ENCODE results near the gene COL16A1. TPM values are rescaled to one million over a fixed set of nuclear protein-coding genes. Genes with fewer than 3 reads are reported as not detected.
A peak's percentile ranks its signal among the peaks of the same experiment; 100 is the strongest.

Gene COL16A1
- total RNA-seq, 2 experiments from 2014 or later = 0.09 TPM; not detected in 1

GRCh38 chr1:31643976-31644559 is 59.7 kb downstream of the COL16A1 start:
- Mint-ChIP-seq H3K27ac (peak overlapping the region; percentile 100), H3K36me3 (ENCODE audit: low read depth) (peaks cover 2% of the 10 kb centered on the region), H3K4me3 (peak overlapping the region; percentile 95), H3K27me3 (no peaks in the 10 kb centered on the region), H3K4me1 (peaks cover 23% of the 10 kb centered on the region), H3K9me3 (ENCODE audit: low read depth) (no peaks in the 10 kb centered on the region)
- ChIA-PET POLR2A (interaction anchor here (0.6 to 2.0 kb wide), 4 partner anchors 57 to 145 kb away, joined by 3 to 10 read pairs (median 4); no protein-coding TSS in a partner anchor), CTCF (interaction anchor here (0.6 to 3.5 kb wide), 12 partner anchors 8 to 734 kb away, joined by 3 to 20 read pairs (median 3); no protein-coding TSS in a partner anchor)
- ATAC-seq (peak; percentile 53), DNase-seq (no peak)
- intact Hi-C loops (cut with DNase I, micrococcal nuclease) = loop anchor here in 1 of 2 experiments (1.0 to 10.0 kb wide), 6 partner anchors 348 to 1171 kb away; partner anchors contain the start of genes BSDC1, KHDRBS1, S100PBP and SNRNP40

DNA sequence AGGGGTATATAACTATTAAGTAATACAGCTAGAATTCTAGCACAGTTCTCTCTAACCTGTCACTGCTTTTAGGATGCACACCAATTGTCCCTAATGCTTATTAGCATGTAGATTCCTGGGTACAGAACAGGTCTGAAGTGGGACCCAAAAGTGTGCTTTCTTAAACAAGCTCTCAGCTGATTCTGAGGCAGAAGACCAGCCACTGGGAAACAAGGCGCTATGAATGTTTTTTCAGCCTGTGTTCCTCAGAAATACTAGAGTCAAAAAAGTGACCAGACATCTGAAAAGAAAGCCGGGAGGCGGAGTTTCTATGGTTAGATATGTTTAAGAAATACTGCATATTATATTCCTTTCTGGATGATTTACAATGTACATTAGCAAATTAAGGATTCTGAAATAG is 60.9 kb downstream of the COL16A1 start:
- ATAC-seq (no peak), DNase-seq (no peak)
- Mint-ChIP-seq H3K27me3 (no peaks in the 10 kb centered on the region), H3K9me3 (ENCODE audit: low read depth) (no peaks in the 10 kb centered on the region), H3K36me3 (ENCODE audit: low read depth) (peaks cover 2% of the 10 kb centered on the region), H3K4me1 (peaks cover 24% of the 10 kb centered on the region), H3K27ac (no peak overlapping the region), H3K4me3 (no peak overlapping the region)
- ChIA-PET CTCF (interaction anchor here (0.8 to 3.5 kb wide), 4 partner anchors 9 to 146 kb away, joined by 3 to 20 read pairs (median 4); no protein-coding TSS in a partner anchor), POLR2A (interaction anchor here (0.7 to 0.8 kb wide), 2 partner anchors 25 to 119 kb away, joined by 3 to 6 read pairs; no protein-coding TSS in a partner anchor)
- intact Hi-C loops (cut with DNase I, micrococcal nuclease) = loop anchor here in 1 of 2 experiments (10.0 kb wide), 2 partner anchors 752 to 1172 kb away; partner anchors contain the start of genes BSDC1, S100PBP and YARS1

DNA sequence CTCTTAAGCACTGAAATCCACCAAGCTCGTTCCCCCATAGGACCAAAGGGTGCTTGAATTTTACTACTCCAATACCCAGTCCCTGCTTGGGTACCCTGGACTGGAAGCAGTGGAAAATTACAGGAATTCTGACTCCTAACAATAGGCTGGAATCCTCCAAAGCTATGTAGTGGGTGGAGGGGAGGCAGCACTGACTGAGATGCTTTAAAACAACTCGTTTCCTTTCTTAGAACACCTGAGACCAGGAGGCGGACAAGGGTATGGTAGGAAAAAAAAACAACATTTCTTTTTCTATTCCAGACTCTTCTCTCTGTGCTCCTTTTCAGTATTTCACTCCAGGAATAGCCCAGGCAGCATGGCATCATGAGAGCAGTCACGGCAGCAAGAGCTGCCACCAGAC is 61.5 kb downstream of the COL16A1 start:
- H3K27me3 Mint-ChIP-seq = no peaks in the 10 kb centered on the region
- H3K9me3 Mint-ChIP-seq (ENCODE audit: low read depth) = no peaks in the 10 kb centered on the region
- no peak for DNase-seq
- peaks cover 2% of the 10 kb centered on the region for H3K36me3 Mint-ChIP-seq (ENCODE audit: low read depth)
- H3K27ac Mint-ChIP-seq = no peak overlapping the region
- POLR2A ChIA-PET = interaction anchor here (0.7 to 0.8 kb wide), 2 partner anchors 24 to 119 kb away, joined by 3 to 6 read pairs; no protein-coding TSS in a partner anchor
- no peak for ATAC-seq
- peaks cover 28% of the 10 kb centered on the region for H3K4me1 Mint-ChIP-seq
- CTCF ChIA-PET = interaction anchor here (1.1 to 3.5 kb wide), 3 partner anchors 8 to 147 kb away, joined by 3 to 20 read pairs (median 4); no protein-coding TSS in a partner anchor
- intact Hi-C loops (cut with DNase I, micrococcal nuclease) = loop anchor here in 1 of 2 experiments (10.0 kb wide), 2 partner anchors 752 to 1172 kb away; partner anchors contain the start of genes BSDC1, S100PBP and YARS1
- no peak overlapping the region for H3K4me3 Mint-ChIP-seq

GRCh38 chr1:31640964-31641363 is 62.9 kb downstream of the COL16A1 start:
- Mint-ChIP-seq H3K4me1 (peaks cover 29% of the 10 kb centered on the region), H3K9me3 (ENCODE audit: low read depth) (no peaks in the 10 kb centered on the region), H3K36me3 (ENCODE audit: low read depth) (no peaks in the 10 kb centered on the region), H3K27ac (no peak overlapping the region), H3K4me3 (no peak overlapping the region), H3K27me3 (no peaks in the 10 kb centered on the region)
- intact Hi-C loops (cut with DNase I, micrococcal nuclease) = loop anchor here in 1 of 2 experiments (10.0 kb wide), 2 partner anchors 754 to 1174 kb away; partner anchors contain the start of genes BSDC1, S100PBP and YARS1
- ATAC-seq = no peak
- CTCF ChIA-PET = interaction anchor here (0.6 kb wide), 1 partner anchor 451 kb away, joined by 3 read pairs; no protein-coding TSS in a partner anchor
- no peak for DNase-seq
- POLR2A ChIA-PET = interaction anchor here (0.6 kb wide), 1 partner anchor 145 kb away, joined by 3 read pairs; no protein-coding TSS in a partner anchor

DNA sequence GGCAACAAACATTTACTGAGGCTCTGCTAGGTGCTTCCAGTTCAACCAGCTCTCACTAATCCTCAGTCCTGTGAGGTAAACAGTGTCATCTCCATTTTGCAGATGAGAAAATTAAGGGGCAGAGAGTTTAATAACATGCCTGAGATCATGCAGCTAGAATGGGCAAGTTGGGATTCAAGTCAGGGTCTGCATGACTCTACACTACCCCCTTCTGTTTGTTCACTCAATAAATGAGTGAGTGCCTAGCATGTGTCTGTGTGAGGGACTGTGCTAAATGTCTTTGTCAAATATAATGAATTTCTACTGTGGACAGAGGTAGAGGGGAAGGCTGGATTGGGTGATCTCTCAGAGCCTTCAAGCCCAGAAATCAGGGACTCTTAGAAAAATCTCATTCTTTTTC is 63.6 kb downstream of the COL16A1 start:
- Mint-ChIP-seq H3K36me3 (ENCODE audit: low read depth) (no peaks in the 10 kb centered on the region), H3K4me3 (no peak overlapping the region), H3K27ac (no peak overlapping the region), H3K4me1 (peaks cover 21% of the 10 kb centered on the region), H3K9me3 (ENCODE audit: low read depth) (no peaks in the 10 kb centered on the region), H3K27me3 (no peaks in the 10 kb centered on the region)
- ATAC-seq (no peak), DNase-seq (no peak)
- CTCF ChIA-PET = interaction anchor here (1.5 kb wide), 1 partner anchor 11 kb away, joined by 5 read pairs; no protein-coding TSS in a partner anchor
- POLR2A ChIA-PET = no interaction called here
- intact Hi-C loops (cut with DNase I, micrococcal nuclease) = loop anchor here in 1 of 2 experiments (10.0 kb wide), 2 partner anchors 755 to 1175 kb away; partner anchors contain the start of genes BSDC1, S100PBP and YARS1

DNA sequence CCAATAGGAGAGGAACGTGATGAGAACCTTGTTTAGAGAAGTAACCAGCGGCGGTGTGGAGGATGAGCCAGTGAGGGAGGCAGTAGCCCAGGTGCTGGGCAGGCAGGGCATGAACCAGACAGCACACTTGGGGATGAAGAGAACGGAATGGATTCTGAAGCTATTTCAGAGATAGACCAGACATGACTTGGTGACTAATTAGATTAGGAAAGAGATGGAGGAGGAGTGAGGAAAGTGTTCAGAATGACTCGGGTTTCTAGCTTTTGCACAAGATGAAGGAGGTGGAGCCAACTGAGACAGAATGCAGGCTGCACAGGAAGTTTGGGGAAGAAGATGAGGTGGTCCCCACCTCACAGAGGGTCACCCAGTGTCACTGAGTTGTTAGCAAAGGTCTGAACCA is 64.3 kb downstream of the COL16A1 start:
- ATAC-seq = no peak
- no peaks in the 10 kb centered on the region for H3K27me3 Mint-ChIP-seq
- DNase-seq = no peak
- ChIA-PET CTCF (interaction anchor here (1.5 to 2.3 kb wide), 2 partner anchors 10 to 12 kb away, joined by 4 to 5 read pairs; no protein-coding TSS in a partner anchor), POLR2A (no interaction called here)
- H3K9me3 Mint-ChIP-seq (ENCODE audit: low read depth) = no peaks in the 10 kb centered on the region
- intact Hi-C loops (cut with DNase I, micrococcal nuclease) = no loop called here
- peaks cover 21% of the 10 kb centered on the region for H3K4me1 Mint-ChIP-seq
- H3K4me3 Mint-ChIP-seq = no peak overlapping the region
- no peak overlapping the region for H3K27ac Mint-ChIP-seq
- no peaks in the 10 kb centered on the region for H3K36me3 Mint-ChIP-seq (ENCODE audit: low read depth)

DNA sequence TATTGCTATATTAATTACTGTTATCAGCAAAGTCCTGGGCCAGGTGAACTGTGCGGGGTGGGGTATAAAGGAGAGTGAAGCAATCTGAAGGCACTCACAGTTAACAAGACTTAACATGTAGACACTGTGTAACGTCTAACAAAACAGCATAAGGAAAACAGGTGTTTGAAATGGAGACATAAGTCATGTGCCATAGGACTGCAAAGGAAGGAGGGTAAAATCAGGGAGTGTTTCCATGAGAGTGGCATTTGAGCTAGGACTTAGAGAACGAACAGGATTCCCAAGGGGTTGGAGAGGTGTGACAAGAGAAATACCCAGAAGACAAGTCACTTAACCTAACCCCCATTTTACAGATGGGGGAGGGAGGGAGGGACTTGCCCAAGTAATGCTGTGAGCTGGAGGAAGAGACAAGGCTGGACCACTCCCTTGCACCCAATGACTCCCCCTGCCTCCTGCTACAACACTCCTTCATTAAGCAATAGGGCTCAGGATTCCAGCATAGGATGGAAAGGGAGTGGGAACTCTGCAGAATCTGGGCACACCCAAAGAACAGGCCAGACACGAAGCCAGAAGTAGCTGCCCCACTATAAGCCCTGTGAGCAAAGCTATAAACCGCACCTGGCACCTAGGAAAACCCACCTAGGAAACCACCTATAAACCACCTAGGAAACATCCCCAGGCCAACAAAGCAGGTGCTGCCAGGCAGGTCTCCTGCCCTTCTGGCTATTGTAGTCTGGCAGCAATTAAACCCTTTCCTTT is 65.7 kb downstream of the COL16A1 start:
- H3K4me1 Mint-ChIP-seq = peaks cover 14% of the 10 kb centered on the region
- H3K9me3 Mint-ChIP-seq (ENCODE audit: low read depth) = no peaks in the 10 kb centered on the region
- peaks cover 2% of the 10 kb centered on the region for H3K36me3 Mint-ChIP-seq (ENCODE audit: low read depth)
- no peak for DNase-seq
- H3K27me3 Mint-ChIP-seq = no peaks in the 10 kb centered on the region
- no peak overlapping the region for H3K27ac Mint-ChIP-seq
- no peak for ATAC-seq
- POLR2A ChIA-PET = no interaction called here
- intact Hi-C loops (cut with DNase I, micrococcal nuclease) = no loop called here
- no peak overlapping the region for H3K4me3 Mint-ChIP-seq
- CTCF ChIA-PET = interaction anchor here (0.6 to 2.3 kb wide), 5 partner anchors 13 to 177 kb away, joined by 3 to 5 read pairs (median 4); partner anchors contain the start of gene SPOCD1

DNA sequence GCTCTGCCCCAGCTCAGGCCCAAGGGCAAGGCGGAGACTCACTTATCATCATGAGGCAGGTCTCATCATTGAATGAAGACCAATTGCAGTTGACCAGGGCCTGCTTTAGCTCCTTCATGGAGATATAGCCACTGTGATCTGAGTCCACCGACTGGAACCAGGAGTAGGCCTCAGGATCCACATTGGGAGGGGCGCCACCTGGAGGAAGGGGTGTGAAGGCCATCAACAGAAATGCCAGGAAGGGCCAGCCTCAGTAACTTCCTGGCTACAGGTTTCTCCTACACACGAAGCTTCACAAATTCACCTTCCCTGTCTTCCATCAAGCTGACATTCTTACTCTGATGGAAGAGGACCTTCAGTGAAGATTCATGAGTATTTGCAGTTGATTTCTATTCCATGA is 70.7 kb downstream of the COL16A1 start:
- H3K9me3 Mint-ChIP-seq (ENCODE audit: low read depth) = no peaks in the 10 kb centered on the region
- DNase-seq (peak; percentile 67), ATAC-seq (no peak)
- intact Hi-C loops (cut with DNase I, micrococcal nuclease) = loop anchor here in 1 of 2 experiments (5.0 kb wide), 1 partner anchor 71 kb away; no protein-coding TSS in a partner anchor
- H3K27ac Mint-ChIP-seq = no peak overlapping the region
- H3K27me3 Mint-ChIP-seq = no peaks in the 10 kb centered on the region
- H3K4me1 Mint-ChIP-seq = peaks cover 10% of the 10 kb centered on the region
- no peak overlapping the region for H3K4me3 Mint-ChIP-seq
- peaks cover 16% of the 10 kb centered on the region for H3K36me3 Mint-ChIP-seq (ENCODE audit: low read depth)
- ChIA-PET CTCF (interaction anchor here (0.7 to 1.6 kb wide), 3 partner anchors 10 to 410 kb away, joined by 3 to 5 read pairs (median 4); no protein-coding TSS in a partner anchor), POLR2A (no interaction called here)

GRCh38 chr1:31632649-31633048 is 71.2 kb downstream of the COL16A1 start:
- intact Hi-C loops (cut with DNase I, micrococcal nuclease) = loop anchor here in 1 of 2 experiments (5.0 kb wide), 1 partner anchor 70 kb away; no protein-coding TSS in a partner anchor
- Mint-ChIP-seq H3K27ac (no peak overlapping the region), H3K27me3 (no peaks in the 10 kb centered on the region), H3K4me1 (peaks cover 6% of the 10 kb centered on the region), H3K9me3 (ENCODE audit: low read depth) (no peaks in the 10 kb centered on the region), H3K36me3 (ENCODE audit: low read depth) (peaks cover 16% of the 10 kb centered on the region), H3K4me3 (no peak overlapping the region)
- ATAC-seq (no peak), DNase-seq (no peak)
- ChIA-PET CTCF (interaction anchor here (0.5 to 1.6 kb wide), 3 partner anchors 11 to 410 kb away, joined by 4 to 5 read pairs (median 4); no protein-coding TSS in a partner anchor), POLR2A (no interaction called here)

GRCh38 chr1:31628931-31629556 is 74.8 kb downstream of the COL16A1 start:
- ChIA-PET CTCF (interaction anchor here (0.5 to 1.4 kb wide), 5 partner anchors 10 to 673 kb away, joined by 3 to 5 read pairs (median 4); no protein-coding TSS in a partner anchor), POLR2A (no interaction called here)
- no peaks in the 10 kb centered on the region for H3K9me3 Mint-ChIP-seq (ENCODE audit: low read depth)
- DNase-seq (no peak), ATAC-seq (no peak)
- H3K27ac Mint-ChIP-seq = no peak overlapping the region
- H3K4me3 Mint-ChIP-seq = no peak overlapping the region
- peaks cover 17% of the 10 kb centered on the region for H3K36me3 Mint-ChIP-seq (ENCODE audit: low read depth)
- H3K27me3 Mint-ChIP-seq = no peaks in the 10 kb centered on the region
- intact Hi-C loops (cut with DNase I, micrococcal nuclease) = no loop called here
- H3K4me1 Mint-ChIP-seq = no peaks in the 10 kb centered on the region

Measured in activated CD4-positive, alpha-beta T cell treated with anti-CD3 and anti-CD28 coated beads for 36 hours (primary cell).